Ishikawa (cell line): ENCODE results near the gene KRTAP10-3.

Experiments used
- CEBPB ChIP-seq: IDR thresholded peaks from 2 replicates; pipeline ENCODE4 v1.6.1; 2012
- CREB1 ChIP-seq: IDR thresholded peaks from 2 replicates; pipeline ENCODE4 v1.6.1; 2012; ENCODE audit warnings: low read depth
- EGR1 ChIP-seq: IDR thresholded peaks from 2 replicates; pipeline ENCODE4 v1.6.1; 2012
- EP300 ChIP-seq: IDR thresholded peaks from 2 replicates; pipeline ENCODE4 v1.6.1; 2012; ENCODE audit warnings: borderline replicate concordance
- FOXM1 ChIP-seq: IDR thresholded peaks from 2 replicates; pipeline ENCODE4 v1.6.1; 2012; ENCODE audit warnings: low read depth, borderline replicate concordance
- MAX ChIP-seq: IDR thresholded peaks from 2 replicates; pipeline ENCODE4 v1.6.1; 2012
- NFIC ChIP-seq: IDR thresholded peaks from 2 replicates; pipeline ENCODE4 v1.6.1; 2012
- RAD21 ChIP-seq: IDR thresholded peaks from 2 replicates; pipeline ENCODE4 v1.6.1; 2012; ENCODE audit warnings: low read depth
- REST ChIP-seq: IDR thresholded peaks from 2 replicates; pipeline ENCODE4 v1.6.1; 2012; ENCODE audit warnings: low read depth, mild to moderate bottlenecking
- TAF1 ChIP-seq: IDR thresholded peaks from 2 replicates; pipeline ENCODE4 v1.6.1; 2012; ENCODE audit warnings: low read depth, mild to moderate bottlenecking
- TCF12 ChIP-seq: IDR thresholded peaks from 2 replicates; pipeline ENCODE4 v1.6.1; 2012; ENCODE audit warnings: low read depth
- TEAD4 ChIP-seq: IDR thresholded peaks from 2 replicates; pipeline ENCODE4 v1.6.1; 2012
- USF1 ChIP-seq: IDR thresholded peaks from 2 replicates; pipeline ENCODE4 v1.6.1; 2012
- YY1 ChIP-seq: IDR thresholded peaks from 2 replicates; pipeline ENCODE4 v1.6.1; 2012; ENCODE audit warnings: low read depth
- ZBTB7A ChIP-seq: IDR thresholded peaks from 2 replicates; pipeline ENCODE4 v1.6.1; 2012; ENCODE audit warnings: low read depth

The KRTAP10-3 gene

GRCh38 chr21:44601596-44602462 lies 43.2 kb upstream of the KRTAP10-3 start:
- TF ChIP-seq ZBTB7A (no peak), EP300 (no peak), TAF1 (no peak), TCF12 (no peak), EGR1 (no peak), REST (no peak), CREB1 (no peak), NFIC (no peak), CEBPB (no peak)

GRCh38 chr21:44600118-44600978 lies 41.8 kb upstream of the KRTAP10-3 start, which contains the start of gene KRTAP10-7:
Gene KRTAP10-7, plus strand, starts transcription at chr21:44600597. Its CDS starts 25 bp downstream, at chr21:44600622.
- TF ChIP-seq NFIC: peak; percentile 56; the same call in 1 of the 2 replicates

- TF ChIP-seq EGR1 (no peak), ZBTB7A (no peak), USF1 (no peak), REST (no peak), MAX (no peak), NFIC (no peak), YY1 (no peak), TEAD4 (no peak), RAD21 (no peak), CEBPB (no peak), EP300 (no peak), CREB1 (no peak), FOXM1 (no peak)
Observed at GRCh38 chr21:44599264-44600029, 40.9 kb upstream of the KRTAP10-3 start.

- no peak for TF ChIP-seq CREB1
Observed at GRCh38 chr21:44598061-44598460, 39.5 kb upstream of the KRTAP10-3 start.

- TF ChIP-seq FOXM1 (no peak), EP300 (peak; percentile 69), NFIC (peak; percentile 46; the same call in 1 of the 2 replicates), YY1 (no peak), RAD21 (no peak), MAX (no peak; the same call in 1 of the 2 replicates), TEAD4 (peak; percentile 78), EGR1 (no peak), TAF1 (no peak), REST (no peak), CREB1 (no peak), USF1 (no peak), ZBTB7A (no peak), CEBPB (no peak), TCF12 (peak; percentile 58)
Observed at GRCh38 chr21:44596068-44596725, 37.6 kb upstream of the KRTAP10-3 start.
